Tibial nerve (tissue), 4 donors: Measurements from ENCODE around the gene RBM17. TPM values are rescaled to one million over a fixed set of nuclear protein-coding genes. Genes with fewer than 3 reads are reported as not detected.
"Not testable (repeated sequence)": the region's sequence is repeated elsewhere in the genome, so short reads cannot be mapped to it uniquely, and the experiment has no call there.

Experiments
- DNase-seq, 2 donors: peaks; one replicate each; pipeline ENCODE4 v3.0.0-alpha.2; 2019; ENCODE audit warnings: low spot score in 2 of 2
- H3K27ac ChIP-seq, 4 donors: fragments of 200-600 bp; sonication (generic) in 3 of 4; one replicate each; pipeline ENCODE4 v1.5.1; 2017 to 2019; ENCODE audit warnings: mild to moderate bottlenecking in 1 of 4
- H3K27me3 ChIP-seq, 2 donors: fragments of 200-600 bp; sonication (generic) in 1 of 2; one replicate each; pipeline versions ENCODE4 v1.5.1 to v1.6.0; 2017 to 2019
- H3K36me3 ChIP-seq, 3 donors: fragments of 200-600 bp; sonication (generic); one replicate each; pipeline ENCODE4 v1.5.1; 2018 to 2019
- H3K4me1 ChIP-seq, 4 donors: fragments of 200-600 bp; sonication (generic) in 3 of 4; one replicate each; pipeline ENCODE4 v1.5.1; 2017 to 2019
- H3K4me3 ChIP-seq, 4 donors: fragments of 200-600 bp; sonication (generic) in 3 of 4; one replicate each; pipeline ENCODE4 v1.5.1; 2017 to 2019; ENCODE audit warnings: mild to moderate bottlenecking in 1 of 4, moderate library complexity in 1 of 4
- H3K9me3 ChIP-seq, 4 donors: fragments of 200-600 bp; sonication (generic) in 3 of 4; one replicate each; pipeline ENCODE4 v1.5.1; 2017 to 2019
- EP300 ChIP-seq, 2 donors: sonication (generic); formaldehyde crosslinking; IDR thresholded peaks; one replicate each; pipeline ENCODE4 v1.6.1; 2017; ENCODE audit warnings: antibody characterized with exemption in 2 of 2, mild to moderate bottlenecking in 1 of 2
- POLR2A ChIP-seq, 2 donors: fragments of 450-650 bp; IDR thresholded peaks; one replicate each; pipeline ENCODE4 v1.6.1; 2017; ENCODE audit warnings: antibody characterized with exemption in 2 of 2, mild to moderate bottlenecking in 2 of 2, moderate library complexity in 2 of 2
- WGBS, 2 donors: methylation state at CpG; one replicate each; pipeline ENCODE4 v1.1.5; 2018; 5-methylcytosine and 5-hydroxymethylcytosine counted together
- total RNA-seq, 4 donors: library from RNA; depleted of rRNA; stranded (reverse); fragments of >200 nt; gene quantifications; one replicate each; pipeline ENCODE4 v1.1.0, GENCODE V29; 2016
- TF ChIP-seq, protein P1 (sequence below), 5 experiments: fragments of 200-600 bp in 3 of 5; fragments of 450-650 bp in 2 of 5; sonication (generic) in 3 of 5; IDR thresholded peaks; one replicate each; pipeline ENCODE4 v1.5.1; 2016 to 2019; ENCODE audit warnings: antibody characterized with exemption in 5 of 5, mild to moderate bottlenecking in 3 of 5, moderate library complexity in 2 of 5

Gene RBM17
- total RNA-seq, 4 donors from 2014 or later = 70.6 to 109 (median 94.3) TPM

DNA sequence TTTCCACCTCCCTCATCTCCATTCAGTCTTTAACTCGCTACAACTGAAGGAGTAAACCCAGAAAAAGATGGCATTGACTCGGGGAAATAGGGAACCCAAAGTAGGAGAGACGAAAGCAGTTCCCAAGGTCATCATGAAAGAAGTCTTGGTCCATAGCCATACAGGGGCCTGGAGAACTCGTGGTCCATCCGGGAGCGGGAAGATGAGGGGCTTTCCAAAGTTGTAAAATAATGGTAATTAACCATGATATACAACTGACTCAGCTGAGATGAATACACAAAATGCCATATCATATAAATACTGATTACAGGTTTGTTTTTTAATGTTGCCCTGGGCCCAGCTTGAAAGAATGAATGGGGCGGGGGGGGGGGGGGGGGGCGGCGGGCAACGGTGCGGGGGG, 32.3 kb downstream of the RBM17 start:
- peak overlapping the region in 1 of 4 donors; percentile 2 for H3K27ac ChIP-seq
- peaks cover 0 to 31% (median 8%) of the 10 kb centered on the region in 4 donors for H3K4me1 ChIP-seq
- no peak for TF ChIP-seq POLR2A (IDR thresholded peaks at IDR 0.05)
- TF ChIP-seq EP300 (IDR thresholded peaks at IDR 0.05) = no peak
- TF ChIP-seq, protein P1, sequence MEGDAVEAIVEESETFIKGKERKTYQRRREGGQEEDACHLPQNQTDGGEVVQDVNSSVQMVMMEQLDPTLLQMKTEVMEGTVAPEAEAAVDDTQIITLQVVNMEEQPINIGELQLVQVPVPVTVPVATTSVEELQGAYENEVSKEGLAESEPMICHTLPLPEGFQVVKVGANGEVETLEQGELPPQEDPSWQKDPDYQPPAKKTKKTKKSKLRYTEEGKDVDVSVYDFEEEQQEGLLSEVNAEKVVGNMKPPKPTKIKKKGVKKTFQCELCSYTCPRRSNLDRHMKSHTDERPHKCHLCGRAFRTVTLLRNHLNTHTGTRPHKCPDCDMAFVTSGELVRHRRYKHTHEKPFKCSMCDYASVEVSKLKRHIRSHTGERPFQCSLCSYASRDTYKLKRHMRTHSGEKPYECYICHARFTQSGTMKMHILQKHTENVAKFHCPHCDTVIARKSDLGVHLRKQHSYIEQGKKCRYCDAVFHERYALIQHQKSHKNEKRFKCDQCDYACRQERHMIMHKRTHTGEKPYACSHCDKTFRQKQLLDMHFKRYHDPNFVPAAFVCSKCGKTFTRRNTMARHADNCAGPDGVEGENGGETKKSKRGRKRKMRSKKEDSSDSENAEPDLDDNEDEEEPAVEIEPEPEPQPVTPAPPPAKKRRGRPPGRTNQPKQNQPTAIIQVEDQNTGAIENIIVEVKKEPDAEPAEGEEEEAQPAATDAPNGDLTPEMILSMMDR (IDR thresholded peaks at IDR 0.05) = no peak
- 63 to 73% methylated on average over 10 of the region's 11 CpGs for WGBS, 2 donors
- no peak overlapping the region for H3K4me3 ChIP-seq
- H3K27me3 ChIP-seq = no peaks in the 10 kb centered on the region
- H3K36me3 ChIP-seq = no peaks in the 10 kb centered on the region
- DNase-seq = no peak
- H3K9me3 ChIP-seq = no peaks in the 10 kb centered on the region

DNA sequence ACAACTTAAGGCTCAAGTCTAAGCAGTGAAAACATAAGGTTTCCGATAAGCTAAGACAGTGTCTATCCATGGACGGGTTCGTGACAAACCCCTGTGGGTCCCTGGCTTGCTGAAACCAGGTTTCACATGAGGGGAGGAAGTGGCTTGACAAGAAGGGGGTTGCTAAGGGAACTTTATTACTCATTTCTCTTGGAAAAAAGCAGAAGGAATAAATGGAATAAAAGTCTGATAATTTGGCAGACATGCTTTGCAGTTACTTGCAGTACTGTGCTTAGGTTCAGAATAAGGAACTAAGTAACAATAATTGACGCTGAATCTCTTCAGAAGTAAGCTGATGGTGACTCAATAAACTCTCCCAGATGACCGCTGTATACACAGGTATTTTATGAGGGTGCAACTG, 34.7 kb downstream of the RBM17 start:
- DNase-seq = no peak
- no peak overlapping the region for H3K4me3 ChIP-seq
- H3K27me3 ChIP-seq = no peaks in the 10 kb centered on the region
- WGBS, 2 donors = 77 to 86% methylated on average over 5 of the region's 5 CpGs
- no peaks in the 10 kb centered on the region for H3K9me3 ChIP-seq
- H3K4me1 ChIP-seq = peaks cover 0 to 34% (median 8%) of the 10 kb centered on the region in 4 donors
- TF ChIP-seq, protein P1 (IDR thresholded peaks at IDR 0.05) = no peak
- no peak for TF ChIP-seq EP300 (IDR thresholded peaks at IDR 0.05)
- no peak for TF ChIP-seq POLR2A (IDR thresholded peaks at IDR 0.05)
- peak overlapping the region in 2 of 4 donors; percentile 9 to 71 for H3K27ac ChIP-seq
- no peaks in the 10 kb centered on the region for H3K36me3 ChIP-seq

DNA sequence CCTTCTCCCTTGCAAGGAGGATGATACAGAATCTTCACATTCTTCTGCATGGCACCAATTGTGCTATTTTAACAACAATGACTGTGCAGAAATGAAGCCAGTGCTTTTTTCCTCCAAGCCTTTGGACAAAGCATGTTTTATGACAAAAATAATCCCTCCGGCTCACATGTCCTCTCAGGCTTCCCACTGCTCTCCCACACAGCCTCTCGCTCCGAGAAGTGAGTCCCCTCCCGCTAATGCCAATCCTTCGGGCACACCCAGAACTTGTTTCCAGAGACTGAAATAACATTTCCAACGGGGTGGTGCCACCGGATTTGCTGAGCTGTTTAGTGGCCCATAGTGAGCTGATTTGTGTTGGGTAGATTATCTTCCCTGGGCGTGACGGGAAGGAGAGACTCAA, 35.8 kb downstream of the RBM17 start:
- peak in 1 of 2 donors; percentile 50 for DNase-seq
- TF ChIP-seq POLR2A (IDR thresholded peaks at IDR 0.05) (no peak), EP300 (IDR thresholded peaks at IDR 0.05) (peak; percentile 38 to 81)
- peak overlapping the region in 2 of 4 donors; percentile 9 to 71 for H3K27ac ChIP-seq
- no peaks in the 10 kb centered on the region for H3K27me3 ChIP-seq
- peaks cover 0 to 41% (median 8%) of the 10 kb centered on the region in 4 donors for H3K4me1 ChIP-seq
- WGBS, 2 donors = 8 to 10% methylated on average over 9 of the region's 9 CpGs
- H3K4me3 ChIP-seq = no peak overlapping the region
- H3K36me3 ChIP-seq = no peaks in the 10 kb centered on the region
- H3K9me3 ChIP-seq = no peaks in the 10 kb centered on the region

DNA sequence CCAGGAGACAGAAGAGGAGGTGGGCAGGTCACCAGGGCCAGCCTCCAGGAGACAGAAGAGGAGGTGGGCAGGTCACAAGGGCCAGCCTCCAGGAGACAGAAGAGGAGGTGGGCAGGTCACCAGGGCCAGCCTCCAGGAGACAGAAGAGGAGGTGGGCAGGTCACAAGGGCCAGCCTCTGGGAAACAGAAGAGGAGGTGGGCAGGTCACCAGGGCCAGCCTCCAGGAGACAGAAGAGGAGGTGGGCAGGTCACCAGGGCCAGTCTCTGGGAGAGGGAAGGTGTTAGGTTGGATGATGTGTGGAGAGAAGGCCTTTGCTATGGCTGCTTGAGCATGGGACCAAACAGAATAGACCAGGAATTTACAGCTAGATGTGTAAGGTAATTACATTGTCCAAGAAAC, 38.6 kb downstream of the RBM17 start:
- peaks cover 0 to 27% (median 4%) of the 10 kb centered on the region in 4 donors for H3K4me1 ChIP-seq
- H3K9me3 ChIP-seq, H3K4me3 ChIP-seq, H3K27ac ChIP-seq, DNase-seq, H3K36me3 ChIP-seq, H3K27me3 ChIP-seq: not testable (repeated sequence)

DNA sequence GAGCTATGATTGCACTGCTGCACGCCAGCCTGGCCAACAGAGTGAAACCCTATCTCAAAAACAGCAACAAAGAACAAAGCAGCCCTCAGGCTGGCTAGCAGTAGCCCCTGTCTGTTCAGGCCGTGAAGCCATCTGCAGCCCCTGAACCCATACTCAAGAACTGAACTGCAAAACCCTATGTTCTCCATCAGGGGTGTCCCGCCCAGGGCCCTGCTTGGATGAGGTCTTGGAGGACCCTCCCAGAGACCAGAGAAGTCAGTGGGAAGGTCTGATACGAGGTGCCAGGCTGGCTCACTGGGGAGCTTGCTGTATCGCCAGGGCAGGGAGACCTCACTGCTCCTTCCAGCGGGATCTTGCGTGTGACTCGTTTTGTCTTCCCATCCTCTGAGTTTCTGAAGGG, 39.3 kb downstream of the RBM17 start:
- Histone ChIP-seq H3K9me3 (no peaks in the 10 kb centered on the region), H3K36me3 (no peaks in the 10 kb centered on the region), H3K4me1 (peaks cover 0 to 27% (median 4%) of the 10 kb centered on the region in 4 donors), H3K4me3 (no peak overlapping the region), H3K27me3 (no peaks in the 10 kb centered on the region), H3K27ac (no peak overlapping the region)
- WGBS, 2 donors = 86 to 89% methylated on average over 7 to 8 of the region's 8 CpGs
- TF ChIP-seq, protein P1 (IDR thresholded peaks at IDR 0.05) = no peak
- TF ChIP-seq EP300 (IDR thresholded peaks at IDR 0.05) (no peak), POLR2A (IDR thresholded peaks at IDR 0.05) (no peak)
- no peak for DNase-seq

DNA sequence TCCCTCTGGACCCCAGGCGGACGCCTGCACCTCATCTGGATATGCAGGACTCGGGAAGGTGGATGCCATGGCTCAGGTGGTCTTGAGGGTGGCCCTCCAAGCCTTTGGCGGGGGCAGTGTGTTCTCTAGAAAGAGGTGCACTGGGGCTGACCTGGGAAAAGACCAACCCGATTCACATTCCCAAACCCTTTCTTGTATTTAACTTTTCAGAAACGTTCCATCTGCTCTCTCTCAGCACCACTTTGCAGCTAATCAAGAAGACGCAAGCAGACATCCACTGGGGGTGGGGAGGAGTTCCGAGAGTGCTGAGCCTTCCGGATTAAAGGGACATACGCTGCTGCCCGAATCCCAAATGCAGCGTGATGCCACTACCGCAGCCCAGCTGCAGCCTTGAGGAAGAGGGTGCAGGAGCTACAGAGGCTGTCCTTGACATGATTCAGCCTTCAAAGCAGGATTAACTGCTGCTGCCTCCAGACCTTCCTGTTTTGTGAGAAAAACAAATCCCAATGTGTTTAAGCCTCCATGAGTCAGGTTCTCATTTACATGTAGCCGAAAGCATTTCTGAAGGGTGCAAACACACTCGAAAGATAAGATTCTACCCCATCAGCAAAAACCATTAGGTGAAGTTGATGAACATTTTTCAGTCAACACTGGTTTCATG, 39.9 kb downstream of the RBM17 start:
- DNase-seq = no peak
- Histone ChIP-seq H3K27me3 (no peaks in the 10 kb centered on the region), H3K36me3 (no peaks in the 10 kb centered on the region), H3K9me3 (no peaks in the 10 kb centered on the region), H3K4me1 (peaks cover 0 to 22% (median 4%) of the 10 kb centered on the region in 4 donors), H3K27ac (no peak overlapping the region), H3K4me3 (no peak overlapping the region)
- TF ChIP-seq, protein P1 (IDR thresholded peaks at IDR 0.05) = no peak
- TF ChIP-seq EP300 (IDR thresholded peaks at IDR 0.05) (no peak), POLR2A (IDR thresholded peaks at IDR 0.05) (no peak)
- WGBS, 2 donors = 39 to 40% methylated on average over 15 of the region's 15 CpGs
